Measurements from ENCODE around the gene DSTYK.

The DSTYK gene

DNA sequence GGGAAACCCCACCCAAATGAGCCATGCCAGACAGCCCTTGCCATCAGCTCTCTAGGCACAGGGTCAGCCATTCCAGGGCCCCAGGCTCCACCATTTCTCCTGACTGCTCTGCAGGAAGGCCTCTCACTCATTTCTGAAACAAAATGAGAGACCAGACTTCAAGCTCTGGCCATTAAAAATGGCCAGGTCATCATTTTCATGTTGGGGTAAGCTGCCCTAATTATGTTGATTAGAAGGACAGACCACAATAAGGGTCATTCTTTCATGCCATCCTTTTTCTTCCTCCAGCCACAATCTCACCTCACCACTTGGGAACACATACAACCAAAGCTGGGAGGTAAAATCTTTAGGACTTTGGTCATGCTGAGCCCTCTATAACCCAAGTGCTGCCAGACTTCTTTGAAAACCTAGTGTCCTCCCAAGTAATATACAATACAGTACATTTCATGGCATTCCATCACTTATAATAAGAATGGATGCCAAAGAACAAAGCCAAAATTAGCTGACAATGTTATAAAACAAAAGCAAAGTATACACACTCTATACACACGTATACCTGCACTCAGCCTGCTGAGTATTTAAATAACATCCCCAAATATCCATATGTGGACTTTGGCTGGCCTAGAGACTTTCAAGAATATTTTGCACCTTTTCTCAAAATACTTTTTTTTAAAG lies 67.3 kb downstream of the DSTYK start:
- peak overlapping the region; percentile 60 for H2BK5ac ChIP-seq (ENCODE audit: low read depth, low read length, poor library complexity, severe bottlenecking)
- peak overlapping the region; percentile 89 for H2AK5ac ChIP-seq (ENCODE audit: low read length, severe bottlenecking)
- H3K9ac ChIP-seq (ENCODE audit: low read length): peak overlapping the region; percentile 64
- H3K27me3 ChIP-seq (ENCODE audit: control insufficient read depth in 1 of 2, insufficient read depth in 1 of 2, low read length in 2 of 2): no peaks in the 10 kb centered on the region
- 85% methylated on average over 1 of the region's 1 CpG for WGBS
- peaks cover 3 to 27% of the 10 kb centered on the region in 2 experiments for H3K36me3 ChIP-seq (ENCODE audit: control insufficient read depth in 1 of 2, insufficient read depth in 2 of 2, low read depth in 1 of 2, low read length in 2 of 2)
- H3K4me1 ChIP-seq (ENCODE audit: control insufficient read depth, insufficient read depth, low read depth, low read length): peaks cover 15% of the 10 kb centered on the region
- H3K4me3 ChIP-seq (ENCODE audit: insufficient read depth in 1 of 2, low read depth in 1 of 2, low read length in 2 of 2): no peak overlapping the region
- no peak for DNase-seq
- no peak overlapping the region for H2AFZ ChIP-seq (ENCODE audit: low read depth, low read length)
- no peak overlapping the region for H3K18ac ChIP-seq (ENCODE audit: low read depth in 1 of 2, low read length in 2 of 2)
- no peak overlapping the region for H4K8ac ChIP-seq (ENCODE audit: low read length)
- H3K79me1 ChIP-seq (replicated peaks; ENCODE audit: low read length, poor library complexity, severe bottlenecking): no peaks in the 10 kb centered on the region
- peak overlapping the region; percentile 97 for H3K27ac ChIP-seq (ENCODE audit: low read length, poor library complexity, severe bottlenecking)
- no peak overlapping the region for H4K91ac ChIP-seq (ENCODE audit: low read length)
- no peak overlapping the region for H3K4me2 ChIP-seq (ENCODE audit: low read length, poor library complexity, severe bottlenecking)
- H3K9me3 ChIP-seq (ENCODE audit: control insufficient read depth, low read length): no peaks in the 10 kb centered on the region
- no peak overlapping the region for H3K14ac ChIP-seq (ENCODE audit: low read length in 2 of 2)
- H3K23ac ChIP-seq (ENCODE audit: low read length in 2 of 2): no peak overlapping the region
- peak overlapping the region in 1 of 2 experiments; percentile 42 for H3K4ac ChIP-seq (ENCODE audit: low read depth in 1 of 2, low read length in 2 of 2)
- H2BK12ac ChIP-seq (ENCODE audit: low read length in 2 of 2): no peak overlapping the region
- no peak overlapping the region for H2BK120ac ChIP-seq (ENCODE audit: low read depth, low read length)
- H2BK15ac ChIP-seq (ENCODE audit: low read depth, poor library complexity, severe bottlenecking): no peak overlapping the region

DNA sequence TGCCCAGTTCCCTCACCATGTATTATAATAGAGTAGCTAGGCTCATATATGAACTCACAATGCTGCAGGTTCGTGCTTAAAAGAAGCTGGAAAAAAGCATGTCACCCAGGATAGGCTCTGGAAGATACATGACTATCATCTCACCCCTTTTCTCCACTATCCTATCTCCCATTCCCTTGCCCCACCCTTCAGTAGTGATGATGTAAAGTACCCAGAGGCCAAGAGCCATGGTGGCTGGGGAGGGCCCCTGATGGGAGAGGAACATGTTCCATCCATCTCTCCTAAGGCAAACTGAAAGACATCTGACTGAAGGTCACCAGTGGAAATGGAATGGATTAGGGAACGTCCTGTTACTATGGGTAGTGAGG lies 69.4 kb downstream of the DSTYK start:
- Histone ChIP-seq H2AK5ac (ENCODE audit: low read length, severe bottlenecking) (no peak overlapping the region), H3K4ac (ENCODE audit: low read depth in 1 of 2, low read length in 2 of 2) (no peak overlapping the region), H2AFZ (ENCODE audit: low read depth, low read length) (no peak overlapping the region), H3K4me2 (ENCODE audit: low read length, poor library complexity, severe bottlenecking) (no peak overlapping the region), H3K23ac (ENCODE audit: low read length in 2 of 2) (no peak overlapping the region), H3K36me3 (ENCODE audit: control insufficient read depth in 1 of 2, insufficient read depth in 2 of 2, low read depth in 1 of 2, low read length in 2 of 2) (peaks cover 0 to 9% of the 10 kb centered on the region in 2 experiments), H3K27me3 (ENCODE audit: control insufficient read depth in 1 of 2, insufficient read depth in 1 of 2, low read length in 2 of 2) (no peaks in the 10 kb centered on the region), H4K8ac (ENCODE audit: low read length) (no peak overlapping the region), H3K4me3 (ENCODE audit: insufficient read depth in 1 of 2, low read depth in 1 of 2, low read length in 2 of 2) (peak overlapping the region in 1 of 2 experiments; percentile 32), H2BK120ac (ENCODE audit: low read depth, low read length) (no peak overlapping the region), H2BK15ac (ENCODE audit: low read depth, poor library complexity, severe bottlenecking) (no peak overlapping the region), H4K91ac (ENCODE audit: low read length) (no peak overlapping the region), H2BK5ac (ENCODE audit: low read depth, low read length, poor library complexity, severe bottlenecking) (no peak overlapping the region), H3K79me1 (replicated peaks; ENCODE audit: low read length, poor library complexity, severe bottlenecking) (no peaks in the 10 kb centered on the region), H3K27ac (ENCODE audit: low read length, poor library complexity, severe bottlenecking) (no peak overlapping the region), H2BK12ac (ENCODE audit: low read length in 2 of 2) (no peak overlapping the region), H3K9ac (ENCODE audit: low read length) (peak overlapping the region; percentile 68), H3K18ac (ENCODE audit: low read depth in 1 of 2, low read length in 2 of 2) (no peak overlapping the region), H3K14ac (ENCODE audit: low read length in 2 of 2) (no peak overlapping the region), H3K9me3 (ENCODE audit: control insufficient read depth, low read length) (no peaks in the 10 kb centered on the region), H3K4me1 (ENCODE audit: control insufficient read depth, insufficient read depth, low read depth, low read length) (peaks cover 12% of the 10 kb centered on the region)
- no peak for DNase-seq
- 33% methylated on average over 1 of the region's 2 CpGs for WGBS

DNA sequence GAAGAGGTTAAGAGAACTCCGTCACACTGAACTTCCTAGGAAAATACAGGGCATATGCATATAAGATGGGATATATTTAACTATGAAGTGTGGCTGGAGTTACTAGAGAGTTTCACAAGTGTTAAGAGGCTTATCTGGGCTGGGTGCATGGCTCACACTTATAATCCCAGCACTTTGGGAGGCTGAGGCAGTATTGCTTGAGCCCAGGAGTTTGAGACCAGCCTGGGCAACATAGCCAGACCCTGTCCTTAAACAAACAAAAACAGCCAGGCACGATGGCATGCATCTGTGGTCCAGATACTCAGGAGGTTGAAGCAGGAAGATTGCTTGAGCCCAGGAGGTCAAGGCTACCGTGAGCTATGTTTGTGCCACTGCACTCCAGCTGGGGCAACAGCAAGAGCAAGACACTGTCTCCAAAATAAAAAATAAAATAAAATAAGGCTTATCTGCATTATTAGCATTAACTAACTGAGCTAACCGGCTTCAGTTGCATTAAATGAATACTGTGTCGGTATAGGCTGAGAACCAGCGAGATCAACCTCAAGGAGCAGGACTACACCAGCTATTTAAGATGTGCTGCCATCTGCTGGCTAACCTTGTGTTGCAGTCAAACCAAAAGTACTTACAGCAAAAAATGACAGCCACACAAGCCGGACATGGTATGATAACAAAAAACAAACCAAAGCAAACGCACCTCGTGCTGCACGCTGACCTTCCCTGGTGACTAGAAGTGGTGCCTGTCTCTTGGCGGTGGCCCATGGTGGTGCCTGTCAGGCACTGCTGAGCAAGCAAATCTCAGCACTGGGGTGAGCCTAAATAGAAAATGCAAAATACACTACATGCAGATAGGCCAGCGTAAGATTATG lies 70.0 kb downstream of the DSTYK start:
- Histone ChIP-seq H3K79me1 (replicated peaks; ENCODE audit: low read length, poor library complexity, severe bottlenecking) (no peaks in the 10 kb centered on the region), H3K4me1 (ENCODE audit: control insufficient read depth, insufficient read depth, low read depth, low read length) (peaks cover 9% of the 10 kb centered on the region), H3K4me3 (ENCODE audit: insufficient read depth in 1 of 2, low read depth in 1 of 2, low read length in 2 of 2) (peak overlapping the region in 1 of 2 experiments; percentile 32), H3K9ac (ENCODE audit: low read length) (peak overlapping the region; percentile 68), H3K27me3 (ENCODE audit: control insufficient read depth in 1 of 2, insufficient read depth in 1 of 2, low read length in 2 of 2) (no peaks in the 10 kb centered on the region), H2BK5ac (ENCODE audit: low read depth, low read length, poor library complexity, severe bottlenecking) (no peak overlapping the region), H3K14ac (ENCODE audit: low read length in 2 of 2) (no peak overlapping the region), H2BK120ac (ENCODE audit: low read depth, low read length) (no peak overlapping the region), H3K27ac (ENCODE audit: low read length, poor library complexity, severe bottlenecking) (no peak overlapping the region), H3K9me3 (ENCODE audit: control insufficient read depth, low read length) (no peaks in the 10 kb centered on the region), H3K36me3 (ENCODE audit: control insufficient read depth in 1 of 2, insufficient read depth in 2 of 2, low read depth in 1 of 2, low read length in 2 of 2) (peaks cover 0 to 6% of the 10 kb centered on the region in 2 experiments), H3K23ac (ENCODE audit: low read length in 2 of 2) (no peak overlapping the region), H2AK5ac (ENCODE audit: low read length, severe bottlenecking) (no peak overlapping the region), H4K91ac (ENCODE audit: low read length) (no peak overlapping the region), H3K18ac (ENCODE audit: low read depth in 1 of 2, low read length in 2 of 2) (no peak overlapping the region), H2AFZ (ENCODE audit: low read depth, low read length) (no peak overlapping the region), H4K8ac (ENCODE audit: low read length) (peak overlapping the region; percentile 81), H3K4ac (ENCODE audit: low read depth in 1 of 2, low read length in 2 of 2) (no peak overlapping the region), H2BK12ac (ENCODE audit: low read length in 2 of 2) (no peak overlapping the region), H2BK15ac (ENCODE audit: low read depth, poor library complexity, severe bottlenecking) (peak overlapping the region; percentile 80), H3K4me2 (ENCODE audit: low read length, poor library complexity, severe bottlenecking) (no peak overlapping the region)
- DNase-seq: peak; percentile 82
- 31% methylated on average over 11 of the region's 12 CpGs for WGBS

DNA sequence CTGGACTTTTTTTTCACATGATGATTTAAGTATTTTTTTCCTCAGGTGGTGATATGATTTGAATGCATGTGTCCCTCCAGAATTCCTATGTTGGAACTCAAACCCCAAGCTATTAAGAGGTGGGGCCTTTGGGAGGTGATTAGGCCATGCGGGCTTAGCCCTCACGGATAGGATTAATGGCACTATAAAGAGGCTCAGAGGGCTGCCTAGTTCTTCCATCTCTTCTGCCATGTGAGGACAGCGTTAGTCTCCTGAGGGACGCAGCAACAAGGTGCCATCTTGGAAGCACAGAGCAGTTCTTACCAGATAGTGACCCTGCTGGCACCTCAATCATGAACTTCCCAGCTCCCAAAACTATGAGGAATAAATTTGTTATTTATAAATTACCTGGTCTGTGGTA lies 71.4 kb downstream of the DSTYK start:
- Histone ChIP-seq H3K9me3 (ENCODE audit: control insufficient read depth, low read length) (no peaks in the 10 kb centered on the region), H2AK5ac (ENCODE audit: low read length, severe bottlenecking) (no peak overlapping the region), H3K9ac (ENCODE audit: low read length) (no peak overlapping the region), H3K27ac (ENCODE audit: low read length, poor library complexity, severe bottlenecking) (no peak overlapping the region), H2AFZ (ENCODE audit: low read depth, low read length) (no peak overlapping the region), H2BK5ac (ENCODE audit: low read depth, low read length, poor library complexity, severe bottlenecking) (no peak overlapping the region), H3K23ac (ENCODE audit: low read length in 2 of 2) (no peak overlapping the region), H3K4ac (ENCODE audit: low read depth in 1 of 2, low read length in 2 of 2) (no peak overlapping the region), H3K27me3 (ENCODE audit: control insufficient read depth in 1 of 2, insufficient read depth in 1 of 2, low read length in 2 of 2) (no peaks in the 10 kb centered on the region), H4K91ac (ENCODE audit: low read length) (no peak overlapping the region), H4K8ac (ENCODE audit: low read length) (no peak overlapping the region), H3K4me2 (ENCODE audit: low read length, poor library complexity, severe bottlenecking) (no peak overlapping the region), H2BK15ac (ENCODE audit: low read depth, poor library complexity, severe bottlenecking) (no peak overlapping the region), H3K79me1 (replicated peaks; ENCODE audit: low read length, poor library complexity, severe bottlenecking) (no peaks in the 10 kb centered on the region), H3K18ac (ENCODE audit: low read depth in 1 of 2, low read length in 2 of 2) (no peak overlapping the region), H3K4me1 (ENCODE audit: control insufficient read depth, insufficient read depth, low read depth, low read length) (peaks cover 7% of the 10 kb centered on the region), H3K14ac (ENCODE audit: low read length in 2 of 2) (no peak overlapping the region), H3K4me3 (ENCODE audit: insufficient read depth in 1 of 2, low read depth in 1 of 2, low read length in 2 of 2) (no peak overlapping the region), H3K36me3 (ENCODE audit: control insufficient read depth in 1 of 2, insufficient read depth in 2 of 2, low read depth in 1 of 2, low read length in 2 of 2) (no peaks in the 10 kb centered on the region), H2BK12ac (ENCODE audit: low read length in 2 of 2) (no peak overlapping the region), H2BK120ac (ENCODE audit: low read depth, low read length) (no peak overlapping the region)
- DNase-seq: no peak
- WGBS: 85% methylated on average over 4 of the region's 4 CpGs

Data from mesenchymal stem cell (in vitro differentiated cells and primary cell).